Thyroid gland (tissue), 4 donors: ENCODE results near the gene FAM229A.

Experiments used
- POLR2A ChIP-seq, 2 donors: fragments of 450-650 bp; IDR thresholded peaks; one replicate each; pipeline ENCODE4 v1.6.1; 2017; ENCODE audit warnings: antibody characterized with exemption in 2 of 2, mild to moderate bottlenecking in 2 of 2, moderate library complexity in 1 of 2
- TF ChIP-seq, protein P1 (sequence below), 6 experiments: fragments of 200-600 bp in 3 of 6; fragments of 450-650 bp in 3 of 6; sonication (generic) in 3 of 6; IDR thresholded peaks; one replicate each; pipeline ENCODE4 v1.5.1; 2016 to 2019; ENCODE audit warnings: antibody characterized with exemption in 6 of 6, mild to moderate bottlenecking in 2 of 6, inconsistent platforms in 1 of 6, moderate library complexity in 1 of 6

DNA sequence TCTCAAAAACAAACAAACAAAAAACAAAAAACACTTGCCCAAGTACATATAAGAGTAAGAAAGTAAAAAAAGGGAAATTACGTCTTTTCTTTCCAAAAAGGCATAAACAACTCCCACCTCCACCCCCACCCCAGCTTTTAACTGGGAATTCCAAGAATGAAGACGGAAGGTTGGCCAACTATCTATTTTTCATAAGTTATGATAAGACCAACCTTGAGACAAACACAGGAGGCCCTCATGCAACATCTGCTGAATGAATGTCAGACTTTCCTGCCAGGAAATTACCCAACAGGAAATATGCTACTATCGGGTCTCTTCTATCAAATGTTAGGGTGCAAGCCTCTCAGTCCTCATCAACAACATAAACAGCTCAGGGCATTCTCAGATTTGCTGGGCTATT lies 30.0 kb upstream of the FAM229A start:
- TF ChIP-seq, protein P1, sequence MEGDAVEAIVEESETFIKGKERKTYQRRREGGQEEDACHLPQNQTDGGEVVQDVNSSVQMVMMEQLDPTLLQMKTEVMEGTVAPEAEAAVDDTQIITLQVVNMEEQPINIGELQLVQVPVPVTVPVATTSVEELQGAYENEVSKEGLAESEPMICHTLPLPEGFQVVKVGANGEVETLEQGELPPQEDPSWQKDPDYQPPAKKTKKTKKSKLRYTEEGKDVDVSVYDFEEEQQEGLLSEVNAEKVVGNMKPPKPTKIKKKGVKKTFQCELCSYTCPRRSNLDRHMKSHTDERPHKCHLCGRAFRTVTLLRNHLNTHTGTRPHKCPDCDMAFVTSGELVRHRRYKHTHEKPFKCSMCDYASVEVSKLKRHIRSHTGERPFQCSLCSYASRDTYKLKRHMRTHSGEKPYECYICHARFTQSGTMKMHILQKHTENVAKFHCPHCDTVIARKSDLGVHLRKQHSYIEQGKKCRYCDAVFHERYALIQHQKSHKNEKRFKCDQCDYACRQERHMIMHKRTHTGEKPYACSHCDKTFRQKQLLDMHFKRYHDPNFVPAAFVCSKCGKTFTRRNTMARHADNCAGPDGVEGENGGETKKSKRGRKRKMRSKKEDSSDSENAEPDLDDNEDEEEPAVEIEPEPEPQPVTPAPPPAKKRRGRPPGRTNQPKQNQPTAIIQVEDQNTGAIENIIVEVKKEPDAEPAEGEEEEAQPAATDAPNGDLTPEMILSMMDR (IDR thresholded peaks at IDR 0.05), result no peak
- TF ChIP-seq POLR2A (IDR thresholded peaks at IDR 0.05), result no peak
